Mesendoderm (in vitro differentiated cells): ENCODE results near the gene EIF4E1B.

Experiments
- DNase-seq: peaks from one replicate; pipeline ENCODE4 v3.0.0; 2013
- H2AK5ac ChIP-seq: 2 replicates; pipeline ENCODE4 v1.6.1; 2013; ENCODE audit warnings: low read length, inconsistent platforms
- H2BK120ac ChIP-seq: 2 replicates; pipeline ENCODE4 v1.6.1; 2013; ENCODE audit warnings: low read depth, mild to moderate bottlenecking, low read length, moderate library complexity, mixed read lengths
- H2BK15ac ChIP-seq: replicated peaks from 2 replicates; pipeline ENCODE4 v1.6.1; 2013; ENCODE audit warnings: low read depth, mild to moderate bottlenecking, moderate library complexity
- H2BK5ac ChIP-seq: 2 replicates; pipeline ENCODE4 v1.6.1; 2013; ENCODE audit warnings: low read length, inconsistent platforms
- H3K18ac ChIP-seq: 2 replicates; pipeline ENCODE4 v1.6.1; 2013; ENCODE audit warnings: mild to moderate bottlenecking, low read length, mixed read lengths
- H3K23ac ChIP-seq: one replicate; pipeline ENCODE4 v1.6.1; 2013; ENCODE audit warnings: low read length
- H3K27ac ChIP-seq: 2 replicates; pipeline ENCODE4 v1.5.1; 2013; ENCODE audit warnings: low read depth, mild to moderate bottlenecking, inconsistent platforms, low read length, moderate library complexity
- H3K27me3 ChIP-seq: 2 replicates; pipeline ENCODE4 v1.6.1; 2013; ENCODE audit warnings: low read length, control low read depth, mild to moderate bottlenecking, inconsistent platforms; ENCODE audit not compliant: insufficient read depth, poor library complexity
- H3K36me3 ChIP-seq: 2 replicates; pipeline ENCODE4 v1.6.1; 2013; ENCODE audit warnings: low read length, inconsistent platforms; ENCODE audit not compliant: control insufficient read depth, insufficient read depth
- H3K4ac ChIP-seq: one replicate; pipeline ENCODE4 v1.6.1; 2013; ENCODE audit warnings: low read depth, mild to moderate bottlenecking, low read length, moderate library complexity
- H3K4me1 ChIP-seq: 2 replicates; pipeline ENCODE4 v1.6.1; 2013; ENCODE audit warnings: low read depth, low read length, inconsistent platforms; ENCODE audit not compliant: control insufficient read depth
- H3K4me2 ChIP-seq: 2 replicates; pipeline ENCODE4 v1.6.1; 2013; ENCODE audit warnings: low read length
- H3K4me3 ChIP-seq: 2 replicates; pipeline ENCODE4 v1.5.1; 2013; ENCODE audit warnings: mild to moderate bottlenecking, low read length
- H3K56ac ChIP-seq: one replicate; pipeline ENCODE4 v1.6.1; 2013; ENCODE audit warnings: low read length
- H3K79me1 ChIP-seq: 2 replicates; pipeline ENCODE4 v1.6.1; 2013; ENCODE audit warnings: low read length, inconsistent platforms
- H3K79me2 ChIP-seq: 2 replicates; pipeline ENCODE4 v1.6.1; 2013; ENCODE audit warnings: mild to moderate bottlenecking, low read length; ENCODE audit not compliant: control insufficient read depth, insufficient read depth
- H3K9ac ChIP-seq: 2 replicates; pipeline ENCODE4 v1.6.1; 2013; ENCODE audit warnings: low read length, inconsistent platforms
- H4K5ac ChIP-seq: one replicate; pipeline ENCODE4 v1.6.1; 2013; ENCODE audit warnings: low read length
- H4K8ac ChIP-seq: one replicate; pipeline ENCODE4 v1.6.1; 2013; ENCODE audit warnings: low read depth, mild to moderate bottlenecking, control low read depth, low read length, moderate library complexity
- WGBS: extraction: QIAGEN DNeasy Blood & Tissue Kit; methylation state at CpG from one replicate; pipeline ENCODE4 v1.1.7; 2013; ENCODE audit warnings: low lambda C conversion rate, missing lambda C conversion rate; ENCODE audit not compliant: insufficient coverage; ENCODE audit errors: extremely low coverage; 5-methylcytosine and 5-hydroxymethylcytosine counted together

EIF4E1B gene

DNA sequence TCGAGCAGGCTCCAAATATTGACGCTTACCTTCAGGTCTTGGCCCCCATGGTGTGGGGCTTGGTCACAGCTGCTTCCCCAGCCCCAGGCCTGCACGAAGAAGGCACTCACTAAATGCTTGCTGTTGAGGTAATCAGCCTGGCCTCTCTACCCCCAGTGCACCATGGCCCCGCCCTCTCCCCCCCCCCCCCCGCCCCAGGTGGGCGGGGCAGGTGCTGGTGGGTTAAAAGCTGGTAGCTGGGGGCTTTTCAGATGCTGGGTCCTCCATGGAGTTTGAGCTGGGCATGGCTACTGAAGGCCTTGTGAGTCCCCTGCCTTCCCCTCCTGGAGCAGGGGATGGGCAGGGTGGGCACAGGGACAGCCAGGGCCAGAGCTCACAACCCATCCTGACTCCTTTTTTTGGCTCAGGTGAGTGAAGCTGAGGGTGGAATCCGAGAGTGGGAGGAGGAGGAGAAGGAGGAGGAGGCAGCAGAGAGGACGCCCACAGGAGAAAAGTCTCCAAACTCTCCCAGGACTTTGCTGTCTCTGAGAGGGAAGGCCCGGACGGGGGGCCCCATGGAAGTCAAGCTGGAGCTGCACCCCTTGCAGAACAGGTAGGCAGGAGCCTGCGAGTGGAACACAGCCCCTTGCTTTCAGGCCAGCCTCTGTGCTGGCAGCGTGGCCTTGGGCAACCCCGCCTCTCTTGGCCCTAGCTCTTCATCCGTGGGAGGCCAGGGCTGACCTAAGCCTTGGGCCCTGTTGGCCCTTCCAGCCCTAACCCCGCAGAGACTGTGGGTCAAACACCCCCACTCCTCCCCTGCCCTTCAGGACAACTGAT is 12.4 kb downstream of the EIF4E1B start:
- H3K4me1 ChIP-seq: peaks cover 4% of the 10 kb centered on the region
- no peak overlapping the region for H3K4me3 ChIP-seq
- H2AK5ac ChIP-seq: no peak overlapping the region
- no peaks in the 10 kb centered on the region for H3K79me1 ChIP-seq
- no peak overlapping the region for H3K4me2 ChIP-seq
- H2BK120ac ChIP-seq: no peak overlapping the region
- WGBS: no CpG with 5 or more reads among the region's 15 CpGs
- H2BK5ac ChIP-seq: no peak overlapping the region
- no peak overlapping the region for H3K18ac ChIP-seq
- H3K79me2 ChIP-seq: no peaks in the 10 kb centered on the region
- no peak overlapping the region for H3K23ac ChIP-seq
- peak overlapping the region; percentile 49 for H3K56ac ChIP-seq
- H3K4ac ChIP-seq: no peak overlapping the region
- H4K8ac ChIP-seq: no peak overlapping the region
- no peak overlapping the region for H2BK15ac ChIP-seq
- H3K27me3 ChIP-seq: no peaks in the 10 kb centered on the region
- no peak overlapping the region for H3K9ac ChIP-seq
- no peak for DNase-seq
- no peak overlapping the region for H3K27ac ChIP-seq
- H3K36me3 ChIP-seq: no peaks in the 10 kb centered on the region
- H4K5ac ChIP-seq: no peak overlapping the region

DNA sequence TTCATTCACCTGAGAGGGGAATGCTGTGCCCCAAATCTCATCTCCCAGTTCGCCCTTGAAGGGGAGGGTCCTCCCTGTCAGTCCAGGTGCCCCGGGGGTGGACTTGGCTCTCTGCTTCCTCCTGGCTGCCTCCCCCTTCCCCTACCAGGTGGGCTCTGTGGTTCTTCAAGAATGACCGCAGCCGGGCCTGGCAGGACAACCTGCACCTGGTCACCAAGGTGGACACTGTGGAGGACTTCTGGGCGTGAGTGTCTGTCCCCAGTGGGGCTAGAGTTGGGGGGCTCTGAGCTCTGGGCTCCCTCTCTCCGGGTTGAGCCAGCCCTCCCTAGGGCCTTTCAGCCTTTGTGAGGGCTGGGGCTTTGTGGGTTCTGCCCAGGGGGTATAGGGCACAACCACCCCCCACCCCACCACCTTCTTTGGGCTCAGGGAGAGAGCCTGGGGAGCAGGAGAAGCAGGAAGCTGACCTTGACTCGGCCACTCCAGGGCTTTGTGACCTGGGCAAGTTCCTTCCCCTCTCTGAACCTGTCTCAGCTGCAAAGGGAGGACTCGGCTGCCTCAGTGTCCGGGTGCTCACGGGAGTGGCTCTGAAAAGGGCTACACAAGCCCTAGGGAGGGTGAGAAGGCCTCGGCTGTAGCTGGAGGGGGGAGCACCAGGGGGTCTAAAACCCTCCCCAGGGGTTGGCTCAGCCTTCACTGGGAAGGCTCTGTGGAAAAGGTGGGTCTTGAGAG is 13.2 kb downstream of the EIF4E1B start:
- no peak overlapping the region for H2BK120ac ChIP-seq
- no peak overlapping the region for H4K8ac ChIP-seq
- H2BK15ac ChIP-seq: no peak overlapping the region
- H3K4me2 ChIP-seq: no peak overlapping the region
- no peak overlapping the region for H3K18ac ChIP-seq
- no peaks in the 10 kb centered on the region for H3K27me3 ChIP-seq
- H4K5ac ChIP-seq: no peak overlapping the region
- H2BK5ac ChIP-seq: no peak overlapping the region
- H3K27ac ChIP-seq: no peak overlapping the region
- H3K9ac ChIP-seq: no peak overlapping the region
- H2AK5ac ChIP-seq: no peak overlapping the region
- no peak for DNase-seq
- no CpG with 5 or more reads among the region's 11 CpGs for WGBS
- H3K4me3 ChIP-seq: no peak overlapping the region
- no peaks in the 10 kb centered on the region for H3K79me2 ChIP-seq
- H3K56ac ChIP-seq: peak overlapping the region; percentile 7
- H3K79me1 ChIP-seq: peaks cover 5% of the 10 kb centered on the region
- H3K23ac ChIP-seq: no peak overlapping the region
- no peak overlapping the region for H3K4ac ChIP-seq
- peaks cover 4% of the 10 kb centered on the region for H3K4me1 ChIP-seq
- no peaks in the 10 kb centered on the region for H3K36me3 ChIP-seq

GRCh38 chr5:176644294-176644693 is 13.8 kb downstream of the EIF4E1B start:
- no CpG with 5 or more reads among the region's 9 CpGs for WGBS
- Histone ChIP-seq H2BK5ac (no peak overlapping the region), H4K5ac (no peak overlapping the region), H2BK15ac (no peak overlapping the region), H3K79me2 (no peaks in the 10 kb centered on the region), H3K36me3 (no peaks in the 10 kb centered on the region), H3K27me3 (no peaks in the 10 kb centered on the region), H3K4me3 (no peak overlapping the region), H3K27ac (no peak overlapping the region), H3K23ac (no peak overlapping the region), H3K79me1 (peaks cover 6% of the 10 kb centered on the region), H2BK120ac (no peak overlapping the region), H3K18ac (no peak overlapping the region), H2AK5ac (no peak overlapping the region), H3K56ac (peak overlapping the region; percentile 25), H3K4me1 (peaks cover 4% of the 10 kb centered on the region), H4K8ac (no peak overlapping the region), H3K9ac (no peak overlapping the region), H3K4me2 (no peak overlapping the region), H3K4ac (no peak overlapping the region)
- DNase-seq: no peak

- H4K5ac ChIP-seq: no peak overlapping the region
- no peaks in the 10 kb centered on the region for H3K79me2 ChIP-seq
- H3K9ac ChIP-seq: no peak overlapping the region
- H3K36me3 ChIP-seq: no peaks in the 10 kb centered on the region
- peaks cover 4% of the 10 kb centered on the region for H3K4me1 ChIP-seq
- H4K8ac ChIP-seq: no peak overlapping the region
- no peak overlapping the region for H3K18ac ChIP-seq
- no peak overlapping the region for H3K4me2 ChIP-seq
- H2BK120ac ChIP-seq: no peak overlapping the region
- H3K56ac ChIP-seq: no peak overlapping the region
- no peaks in the 10 kb centered on the region for H3K27me3 ChIP-seq
- H3K27ac ChIP-seq: no peak overlapping the region
- H3K23ac ChIP-seq: no peak overlapping the region
- WGBS: no CpG with 5 or more reads among the region's 22 CpGs
- H2AK5ac ChIP-seq: no peak overlapping the region
- H3K79me1 ChIP-seq: peaks cover 8% of the 10 kb centered on the region
- no peak overlapping the region for H2BK15ac ChIP-seq
- no peak for DNase-seq
- H3K4me3 ChIP-seq: no peak overlapping the region
- no peak overlapping the region for H2BK5ac ChIP-seq
- no peak overlapping the region for H3K4ac ChIP-seq
Measured at GRCh38 chr5:176644878-176645670, 14.6 kb downstream of the EIF4E1B start.

- peak overlapping the region; percentile 73 for H3K56ac ChIP-seq
- H2BK15ac ChIP-seq: no peak overlapping the region
- no peaks in the 10 kb centered on the region for H3K36me3 ChIP-seq
- no peaks in the 10 kb centered on the region for H3K27me3 ChIP-seq
- no peak for DNase-seq
- no peak overlapping the region for H3K4me2 ChIP-seq
- H4K8ac ChIP-seq: no peak overlapping the region
- H2AK5ac ChIP-seq: peak overlapping the region; percentile 85
- H2BK5ac ChIP-seq: no peak overlapping the region
- H3K18ac ChIP-seq: no peak overlapping the region
- peaks cover 3% of the 10 kb centered on the region for H3K79me2 ChIP-seq
- peaks cover 11% of the 10 kb centered on the region for H3K79me1 ChIP-seq
- H3K23ac ChIP-seq: no peak overlapping the region
- WGBS: no CpG with 5 or more reads among the region's 7 CpGs
- no peak overlapping the region for H3K27ac ChIP-seq
- H3K4me1 ChIP-seq: peaks cover 4% of the 10 kb centered on the region
- H3K4ac ChIP-seq: no peak overlapping the region
- H3K4me3 ChIP-seq: no peak overlapping the region
- no peak overlapping the region for H2BK120ac ChIP-seq
- H3K9ac ChIP-seq: no peak overlapping the region
- no peak overlapping the region for H4K5ac ChIP-seq
Measured at GRCh38 chr5:176646049-176646706, 15.7 kb downstream of the EIF4E1B start.
